GM12878 (cell line): ENCODE results near the gene SHANK1. TPM values are rescaled to one million over a fixed set of nuclear protein-coding genes. Genes with fewer than 3 reads are reported as not detected.

Source experiments
- ATAC-seq: fragments of 200-7000 bp; cut with Tn5 transposase; 3 replicates; pipeline ENCODE4 v1.9.1; 2020; ENCODE audit warnings: mild to moderate bottlenecking, moderate library complexity
- BruUV-seq: library from RNA; stranded (reverse); fragments of 400-500 nt; replicated peaks from 2 replicates; lab custom pipeline; 2021; lab: Mats Ljungman, UMichigan
- CTCF ChIA-PET: fragments of 300-600 bp; sonication (Branson Sonifier 250); formaldehyde crosslinking; extraction: SDS; loops from one replicate; lab custom pipeline; 2021; ENCODE audit warnings: inconsistent platforms; lab: Yijun Ruan, JAX
- POLR2A ChIA-PET: fragments of 350-600 bp; formaldehyde crosslinking; extraction: SDS; loops from one replicate; lab custom pipeline; 2021; ENCODE audit warnings: inconsistent platforms; lab: Charles Lee
- RAD21 ChIA-PET: fragments of 300-600 bp; sonication (Branson Sonifier 250); formaldehyde crosslinking; loops from one replicate; lab custom pipeline; 2023; ENCODE audit warnings: antibody characterized with exemption; ENCODE audit not compliant: unreplicated experiment; lab: Charles Lee
- SMC1A ChIA-PET: fragments of 300-600 bp; sonication (Branson Sonifier 250); formaldehyde crosslinking; loops from one replicate; lab custom pipeline; 2023; ENCODE audit not compliant: unreplicated experiment, uncharacterized antibody; lab: Charles Lee
- DNase-seq: peaks from one replicate; pipeline ENCODE4 v3.0.0-alpha.2; 2011; ENCODE audit warnings: low read depth, low spot score
- FAIRE-seq: peaks from 3 replicates; lab custom pipeline; 2011; peaks lifted over from hg19 to GRCh38; lab: Jason Lieb, UNC
- H2AFZ ChIP-seq: 2 replicates; pipeline ENCODE4 v1.6.0; 2011; ENCODE audit warnings: low read depth, low read length, control low read depth; ENCODE audit not compliant: control insufficient read depth
- H3K27ac ChIP-seq: 2 replicates; pipeline ENCODE4 v1.5.1; 2011; ENCODE audit warnings: control low read depth; ENCODE audit not compliant: control insufficient read depth, insufficient read depth
- H3K27me3 ChIP-seq, 2 experiments: replicated peaks in 1 of 2; 2 replicates each; pipeline versions ENCODE4 v1.6.0 to v1.6.1; 2011; ENCODE audit warnings: low read length in 1 of 2; ENCODE audit not compliant: control insufficient read depth in 2 of 2, insufficient read depth in 2 of 2
- H3K36me3 ChIP-seq, 2 experiments: 2 replicates each; pipeline ENCODE4 v1.5.1; 2011; ENCODE audit warnings: low read length in 1 of 2; ENCODE audit not compliant: control insufficient read depth in 2 of 2, insufficient read depth in 2 of 2
- H3K4me1 ChIP-seq: 2 replicates; pipeline ENCODE4 v1.6.1; 2011; ENCODE audit warnings: mild to moderate bottlenecking, low read length, moderate library complexity, mixed read lengths; ENCODE audit not compliant: control insufficient read depth, insufficient read depth
- H3K4me2 ChIP-seq: 2 replicates; pipeline ENCODE4 v1.6.0; 2011; ENCODE audit warnings: control low read depth; ENCODE audit not compliant: control insufficient read depth, insufficient read depth
- H3K4me3 ChIP-seq: fragments of 200-600 bp; sonication (generic); 2 replicates; pipeline ENCODE4 v1.5.1; 2016
- H3K79me2 ChIP-seq: 2 replicates; pipeline ENCODE4 v1.6.0; 2011; ENCODE audit warnings: low read length; ENCODE audit not compliant: control insufficient read depth, insufficient read depth
- H3K9ac ChIP-seq: 2 replicates; pipeline ENCODE4 v1.8.0; 2011; ENCODE audit warnings: low read length, control low read depth, mixed read lengths; ENCODE audit not compliant: control insufficient read depth, insufficient read depth
- H3K9me3 ChIP-seq: replicated peaks from 3 replicates; pipeline ENCODE4 v1.5.1; 2011; ENCODE audit warnings: mild to moderate bottlenecking, low read length; ENCODE audit not compliant: control insufficient read depth, insufficient read depth
- H4K20me1 ChIP-seq: 2 replicates; pipeline ENCODE4 v1.6.0; 2011; ENCODE audit not compliant: control insufficient read depth, insufficient read depth
- BHLHE40 ChIP-seq, 2 experiments: fragments of 450-650 bp in 1 of 2; IDR thresholded peaks; 2 replicates each; pipeline ENCODE4 v1.6.1; 2011 to 2017; ENCODE audit warnings: low read depth in 2 of 2, borderline replicate concordance in 1 of 2, improper control_type of control experiment in 1 of 2, low read length in 1 of 2, mild to moderate bottlenecking in 1 of 2
- PAX8 ChIP-seq: fragments of 450-650 bp; IDR thresholded peaks from 2 replicates; pipeline ENCODE4 v1.6.1; 2017; ENCODE audit warnings: mild to moderate bottlenecking, moderate library complexity
- PBX3 ChIP-seq: IDR thresholded peaks from 2 replicates; pipeline ENCODE4 v1.6.1; 2011; ENCODE audit warnings: mild to moderate bottlenecking, low read depth, low read length, moderate library complexity; ENCODE audit not compliant: insufficient replicate concordance
- PKNOX1 ChIP-seq: fragments of 450-650 bp; IDR thresholded peaks from 2 replicates; pipeline ENCODE4 v1.6.1; 2016; ENCODE audit warnings: mild to moderate bottlenecking
- POLR2A ChIP-seq: IDR thresholded peaks from 2 replicates; pipeline ENCODE4 v1.6.1; 2011; ENCODE audit warnings: low read depth, mild to moderate bottlenecking, low read length
- WGBS: methylation state at CpG from one replicate; pipeline ENCODE4 v1.1.6; 2016; ENCODE audit warnings: low lambda C conversion rate; ENCODE audit not compliant: insufficient replicate concordance, insufficient coverage; ENCODE audit errors: missing lambda C conversion rate; 5-methylcytosine and 5-hydroxymethylcytosine counted together
- in situ Hi-C: fragments of 300-500 bp; cut with MboI; formaldehyde crosslinking; loops from 9 replicates; pipeline ENCODE4 v1.14.3; 2018; ENCODE audit warnings: mixed read lengths
- intact Hi-C: fragments of 100-400 bp; cut with micrococcal nuclease; formaldehyde crosslinking; loops from one replicate; pipeline ENCODE4 v1.14.2; 2022; ENCODE audit not compliant: unreplicated experiment
- polyA plus RNA-seq, 11 experiments: library from polyadenylated mRNA; depleted of rRNA in 4 of 11; unstranded in 6 of 11; stranded (reverse) in 5 of 11; fragments of >200 nt; fragmentation: Nextera tagmentation in 4 of 11; fragmentation: Illumina TruSeq in 1 of 11; extraction: Ambion mirVana in 4 of 11; extraction: Trizol in 1 of 11; gene quantifications; 1 replicate in 1 of 11; 2 replicates in 10 of 11; pipeline versions ENCODE4 v1.2.1 to v1.2.3, GENCODE V29; 2011 to 2016; ENCODE audit warnings: inconsistent platforms in 2 of 11, missing spikeins in 2 of 11, low read depth in 1 of 11
- total RNA-seq, 4 experiments: library from RNA; depleted of rRNA in 3 of 4; stranded (reverse); fragments of >200 nt in 3 of 4; fragmentation: Illumina TruSeq in 1 of 4; extraction: Trizol in 1 of 4; gene quantifications; 2 replicates each; pipeline versions ENCODE4 v1.2.1 to v1.2.3, GENCODE V29; 2013 to 2021

Gene SHANK1
- total and polyA plus RNA-seq, 10 of the 15 experiments (the other 5 are each of a cell fraction or from before 2014, with no cell fraction given) = not detected

- peak overlapping the region; percentile 25; the same call in 1 of the 2 replicates for H3K4me2 ChIP-seq
- peak; percentile 5 for DNase-seq
- RAD21 ChIA-PET = no interaction called here
- no peak overlapping the region for H3K9ac ChIP-seq
- TF ChIP-seq PBX3 (peak; percentile 80), PAX8 (no peak), BHLHE40 (IDR thresholded peaks at IDR 0.05; ENCODE audit: borderline replicate concordance in 1 of 2, low read depth in 2 of 2, low read length in 1 of 2) (peak in 1 of 2 experiments; percentile 41; a peak in 1 of 4 replicates), POLR2A (peak; percentile 65; the same call in 1 of the 2 replicates), PKNOX1 (peak; percentile 96)
- H3K9me3 ChIP-seq = no peaks in the 10 kb centered on the region; the same call in 2 of the 3 replicates
- 6% methylated on average over 21 of the region's 38 CpGs for WGBS
- no peaks in the 10 kb centered on the region for H3K27me3 ChIP-seq
- no peak overlapping the region for H2AFZ ChIP-seq
- ATAC-seq = peak; percentile 98
- H3K4me3 ChIP-seq = no peak overlapping the region
- BruUV-seq = no TSS peak
- intact Hi-C loops = no loop called here
- no peaks in the 10 kb centered on the region for H3K4me1 ChIP-seq
- no peaks in the 10 kb centered on the region for H4K20me1 ChIP-seq
- no peak overlapping the region for H3K27ac ChIP-seq
- no peaks in the 10 kb centered on the region for H3K36me3 ChIP-seq
- POLR2A ChIA-PET = no interaction called here
- in situ Hi-C loops = no loop called here
- CTCF ChIA-PET = no interaction called here
- SMC1A ChIA-PET = no interaction called here
- no peak for FAIRE-seq
- H3K79me2 ChIP-seq = no peaks in the 10 kb centered on the region
Observed at GRCh38 chr19:50657712-50658440, 61.7 kb downstream of the SHANK1 start.
